K562 (cell line): ENCODE results near the gene SMIM3. TPM values are rescaled to one million over a fixed set of nuclear protein-coding genes. Genes with fewer than 3 reads are reported as not detected.
A peak's percentile ranks its signal among the peaks of the same experiment; 100 is the strongest.

Source experiments
- BRD9 ChIP-seq: fragments of 450-650 bp; IDR thresholded peaks from 2 replicates; pipeline ENCODE4 v1.6.1; 2018; ENCODE audit warnings: low read depth; ENCODE audit not compliant: partially characterized antibody
- CHD1 ChIP-seq: fragments of 200-600 bp; sonication (generic); IDR thresholded peaks from one replicate; pipeline ENCODE4 v1.6.1; 2012; ENCODE audit warnings: mild to moderate bottlenecking, moderate library complexity, low read length, inconsistent platforms
- CREB1 ChIP-seq, 2 experiments: sonication (generic) in 1 of 2; formaldehyde crosslinking in 1 of 2; IDR thresholded peaks; 2 replicates each; pipeline versions ENCODE4 v1.6.1 to v1.8.0; 2012 to 2022; ENCODE audit warnings: inconsistent platforms in 1 of 2, mild to moderate bottlenecking in 1 of 2, missing genetic modification reagents in 1 of 2, moderate library complexity in 1 of 2
- FOXA3 ChIP-seq, 2 experiments: fragments of 450-650 bp in 1 of 2; sonication (generic) in 1 of 2; formaldehyde crosslinking; IDR thresholded peaks in 1 of 2; conservative IDR thresholded peaks in 1 of 2; 2 replicates each; pipeline versions ENCODE4 v1.4.0 to v1.8.0; 2020 to 2022; ENCODE audit warnings: mild to moderate bottlenecking in 2 of 2, missing genetic modification reagents in 1 of 2
- HIVEP1 ChIP-seq: fragments of 250-450 bp; sonication (Bioruptor Pico); IDR thresholded peaks from 2 replicates; pipeline ENCODE4 v1.4.0; 2020; ENCODE audit warnings: mild to moderate bottlenecking
- RBM17 ChIP-seq: fragments of 200-400 bp; formaldehyde crosslinking; IDR thresholded peaks from 2 replicates; pipeline ENCODE4 v1.6.1; 2017; ENCODE audit warnings: low read depth, mild to moderate bottlenecking, low read length, borderline replicate concordance
- SAFB ChIP-seq: fragments of 200-400 bp; formaldehyde crosslinking; IDR thresholded peaks from 2 replicates; pipeline ENCODE4 v1.6.1; 2017; ENCODE audit warnings: low read depth, low read length, borderline replicate concordance
- SAP30 ChIP-seq: fragments of 200-600 bp; sonication (generic); IDR thresholded peaks from 2 replicates; pipeline ENCODE4 v1.6.1; 2012; ENCODE audit warnings: borderline replicate concordance, low read depth, mild to moderate bottlenecking, moderate library complexity, low read length, control low read depth, inconsistent platforms; ENCODE audit not compliant: insufficient read depth, poor library complexity, severe bottlenecking
- SMC3 ChIP-seq: conservative IDR thresholded peaks from 2 replicates; pipeline ENCODE4 v1.6.1; 2011; ENCODE audit warnings: low read depth, low read length, improper control_type of control experiment; ENCODE audit not compliant: insufficient read depth
- SPI1 ChIP-seq: IDR thresholded peaks from 2 replicates; pipeline ENCODE4 v1.6.1; 2011; ENCODE audit warnings: low read depth, low read length, control low read depth, borderline replicate concordance
- XRCC4 ChIP-seq: IDR thresholded peaks from one replicate; pipeline ENCODE4 v1.6.1; 2011; ENCODE audit not compliant: insufficient read depth, insufficient read length; ENCODE audit errors: extremely low read depth
- ZFP36 ChIP-seq: fragments of 150-350 bp; IDR thresholded peaks from 2 replicates; pipeline ENCODE4 v1.6.1; 2018; ENCODE audit warnings: low read length, low read depth; ENCODE audit not compliant: partially characterized antibody
- ZNF12 ChIP-seq: sonication (generic); formaldehyde crosslinking; IDR thresholded peaks from 2 replicates; pipeline ENCODE4 v1.4.0; 2020; ENCODE audit warnings: mild to moderate bottlenecking, missing genetic modification reagents
- ZNF764 ChIP-seq: fragments of 250-450 bp; sonication (Bioruptor Pico); IDR thresholded peaks from 2 replicates; pipeline ENCODE4 v1.4.0; 2020; ENCODE audit warnings: low read depth, mild to moderate bottlenecking, moderate library complexity
- polyA plus RNA-seq, 8 experiments: library from polyadenylated mRNA; depleted of rRNA in 4 of 8; stranded (reverse) in 5 of 8; unstranded in 3 of 8; fragments of >200 nt; fragmentation: Nextera tagmentation in 2 of 8; fragmentation: Illumina TruSeq in 1 of 8; extraction: Ambion mirVana in 2 of 8; extraction: Trizol in 1 of 8; gene quantifications; 2 replicates each; pipeline versions ENCODE4 v1.2.1 to v1.2.3, GENCODE V29; 2011 to 2014; ENCODE audit warnings: inconsistent platforms in 1 of 8, missing spikeins in 1 of 8
- total RNA-seq, 7 experiments: library from RNA; depleted of rRNA in 6 of 7; stranded (reverse); fragments of >200 nt in 6 of 7; fragmentation: Illumina TruSeq in 2 of 7; extraction: Trizol in 2 of 7; gene quantifications; 2 replicates each; pipeline versions ENCODE4 v1.2.1 to v1.2.3, GENCODE V29; 2011 to 2021; ENCODE audit warnings: low replicate concordance in 1 of 7
- TF ChIP-seq, protein P1 (sequence below): fragments of 450-650 bp; formaldehyde crosslinking; IDR thresholded peaks from 2 replicates; pipeline ENCODE4 v1.4.0; 2022; ENCODE audit warnings: mild to moderate bottlenecking, moderate library complexity
- TF ChIP-seq, protein P2 (sequence below): fragments of 150-350 bp; IDR thresholded peaks from 2 replicates; pipeline ENCODE4 v1.6.1; 2014; ENCODE audit warnings: low read depth, mild to moderate bottlenecking, low read length, borderline replicate concordance
- TF ChIP-seq, protein P3 (sequence below): fragments of 250-450 bp; sonication (Bioruptor Pico); IDR thresholded peaks from 2 replicates; pipeline ENCODE4 v1.5.1; 2021; ENCODE audit warnings: mild to moderate bottlenecking
- TF ChIP-seq, protein P4 (sequence below), 2 experiments: fragments of 250-450 bp in 1 of 2; fragments of 450-650 bp in 1 of 2; sonication (Bioruptor Pico) in 1 of 2; IDR thresholded peaks; 2 replicates each; pipeline versions ENCODE4 v1.6.1 to v1.8.0; 2016 to 2021; ENCODE audit warnings: mild to moderate bottlenecking in 2 of 2, moderate library complexity in 2 of 2, missing compliant biosample characterization in 1 of 2, missing genetic modification characterization in 1 of 2

The SMIM3 gene
- total and polyA plus RNA-seq, 9 of the 15 experiments (the other 6 are each of a cell fraction or from before 2014, with no cell fraction given) = 4.1 to 27.7 (median 13.6) TPM

DNA sequence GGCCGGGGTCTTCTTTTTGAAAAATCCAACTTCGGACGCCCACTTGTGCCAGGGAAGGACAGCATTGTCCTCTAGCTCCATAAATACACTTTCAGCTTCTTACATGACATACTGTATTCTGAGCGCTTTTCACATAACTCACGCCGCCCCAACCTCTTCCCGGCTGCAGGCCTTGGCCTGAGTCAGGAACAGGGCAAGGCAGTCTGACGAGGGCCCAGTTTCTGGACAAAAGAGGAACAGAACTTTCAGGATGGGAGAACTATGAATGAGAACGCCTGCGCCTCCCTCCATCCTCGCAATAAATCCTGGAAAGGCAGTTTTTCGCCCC, 20.4 kb upstream of the SMIM3 start (continued):
- TF ChIP-seq XRCC4 = no peak
- TF ChIP-seq SMC3 = no peak
- TF ChIP-seq, protein P1, sequence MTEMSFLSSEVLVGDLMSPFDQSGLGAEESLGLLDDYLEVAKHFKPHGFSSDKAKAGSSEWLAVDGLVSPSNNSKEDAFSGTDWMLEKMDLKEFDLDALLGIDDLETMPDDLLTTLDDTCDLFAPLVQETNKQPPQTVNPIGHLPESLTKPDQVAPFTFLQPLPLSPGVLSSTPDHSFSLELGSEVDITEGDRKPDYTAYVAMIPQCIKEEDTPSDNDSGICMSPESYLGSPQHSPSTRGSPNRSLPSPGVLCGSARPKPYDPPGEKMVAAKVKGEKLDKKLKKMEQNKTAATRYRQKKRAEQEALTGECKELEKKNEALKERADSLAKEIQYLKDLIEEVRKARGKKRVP (CRISPR knock-in tag) = peak; percentile 12; the same call in 1 of the 2 replicates
- peak; percentile 53 for TF ChIP-seq CHD1
- no peak for TF ChIP-seq HIVEP1 (CRISPR knock-in tag)
- TF ChIP-seq, protein P2, sequence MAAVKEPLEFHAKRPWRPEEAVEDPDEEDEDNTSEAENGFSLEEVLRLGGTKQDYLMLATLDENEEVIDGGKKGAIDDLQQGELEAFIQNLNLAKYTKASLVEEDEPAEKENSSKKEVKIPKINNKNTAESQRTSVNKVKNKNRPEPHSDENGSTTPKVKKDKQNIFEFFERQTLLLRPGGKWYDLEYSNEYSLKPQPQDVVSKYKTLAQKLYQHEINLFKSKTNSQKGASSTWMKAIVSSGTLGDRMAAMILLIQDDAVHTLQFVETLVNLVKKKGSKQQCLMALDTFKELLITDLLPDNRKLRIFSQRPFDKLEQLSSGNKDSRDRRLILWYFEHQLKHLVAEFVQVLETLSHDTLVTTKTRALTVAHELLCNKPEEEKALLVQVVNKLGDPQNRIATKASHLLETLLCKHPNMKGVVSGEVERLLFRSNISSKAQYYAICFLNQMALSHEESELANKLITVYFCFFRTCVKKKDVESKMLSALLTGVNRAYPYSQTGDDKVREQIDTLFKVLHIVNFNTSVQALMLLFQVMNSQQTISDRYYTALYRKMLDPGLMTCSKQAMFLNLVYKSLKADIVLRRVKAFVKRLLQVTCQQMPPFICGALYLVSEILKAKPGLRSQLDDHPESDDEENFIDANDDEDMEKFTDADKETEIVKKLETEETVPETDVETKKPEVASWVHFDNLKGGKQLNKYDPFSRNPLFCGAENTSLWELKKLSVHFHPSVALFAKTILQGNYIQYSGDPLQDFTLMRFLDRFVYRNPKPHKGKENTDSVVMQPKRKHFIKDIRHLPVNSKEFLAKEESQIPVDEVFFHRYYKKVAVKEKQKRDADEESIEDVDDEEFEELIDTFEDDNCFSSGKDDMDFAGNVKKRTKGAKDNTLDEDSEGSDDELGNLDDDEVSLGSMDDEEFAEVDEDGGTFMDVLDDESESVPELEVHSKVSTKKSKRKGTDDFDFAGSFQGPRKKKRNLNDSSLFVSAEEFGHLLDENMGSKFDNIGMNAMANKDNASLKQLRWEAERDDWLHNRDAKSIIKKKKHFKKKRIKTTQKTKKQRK = no peak
- TF ChIP-seq BRD9 = peak; percentile 15
- TF ChIP-seq SAP30 = peak; percentile 14
- TF ChIP-seq FOXA3 (CRISPR knock-in tag; conservative IDR thresholded peaks at IDR 0.05 in 1 of 2, IDR thresholded peaks at IDR 0.05 in 1 of 2) = no peak
- 0 out of 2 replicates have a peak, but pooled peaks have one; percentile 29 for TF ChIP-seq ZNF764 (CRISPR knock-in tag)
- no peak for TF ChIP-seq ZFP36
- no peak for TF ChIP-seq CREB1 (IDR thresholded peaks at IDR 0.05)
- no peak for TF ChIP-seq CREB1 (CRISPR knock-in tag; IDR thresholded peaks at IDR 0.05)
- TF ChIP-seq SPI1 = peak; percentile 68
- TF ChIP-seq SAFB = no peak
- no peak for TF ChIP-seq RBM17
- TF ChIP-seq, protein P3, sequence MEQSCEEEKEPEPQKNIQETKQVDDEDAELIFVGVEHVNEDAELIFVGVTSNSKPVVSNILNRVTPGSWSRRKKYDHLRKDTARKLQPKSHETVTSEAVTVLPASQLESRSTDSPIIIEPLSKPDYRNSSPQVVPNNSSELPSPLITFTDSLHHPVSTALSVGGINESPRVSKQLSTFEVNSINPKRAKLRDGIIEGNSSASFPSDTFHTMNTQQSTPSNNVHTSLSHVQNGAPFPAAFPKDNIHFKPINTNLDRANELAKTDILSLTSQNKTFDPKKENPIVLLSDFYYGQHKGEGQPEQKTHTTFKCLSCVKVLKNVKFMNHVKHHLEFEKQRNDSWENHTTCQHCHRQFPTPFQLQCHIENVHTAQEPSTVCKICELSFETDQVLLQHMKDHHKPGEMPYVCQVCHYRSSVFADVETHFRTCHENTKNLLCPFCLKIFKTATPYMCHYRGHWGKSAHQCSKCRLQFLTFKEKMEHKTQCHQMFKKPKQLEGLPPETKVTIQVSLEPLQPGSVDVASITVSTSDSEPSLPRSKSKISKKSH = no peak
- TF ChIP-seq, protein P4, sequence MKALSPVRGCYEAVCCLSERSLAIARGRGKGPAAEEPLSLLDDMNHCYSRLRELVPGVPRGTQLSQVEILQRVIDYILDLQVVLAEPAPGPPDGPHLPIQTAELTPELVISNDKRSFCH (CRISPR knock-in tag; IDR thresholded peaks at IDR 0.05) = no peak
- TF ChIP-seq, protein P4 (tag; IDR thresholded peaks at IDR 0.05) = no peak
- no peak for TF ChIP-seq ZNF12 (CRISPR knock-in tag)
